HTR-8/SVneo (cell line): ENCODE results near the gene FAM72A.
"Not testable (repeated sequence)": the region's sequence is repeated elsewhere in the genome, so short reads cannot be mapped to it uniquely, and the experiment has no call there.

Experiments
- DNase-seq: peaks from one replicate; pipeline ENCODE4 v3.0.0; 2011; ENCODE audit warnings: low spot score, mixed read lengths; ENCODE audit not compliant: insufficient read length
- FAIRE-seq: peaks from 2 replicates; lab custom pipeline; 2011; peaks lifted over from hg19 to GRCh38; lab: Jason Lieb, UNC

Gene FAM72A

GRCh38 chr1:206174182-206174868 is 28.3 kb downstream of the FAM72A start:
- FAIRE-seq, DNase-seq: not testable (repeated sequence)

DNA sequence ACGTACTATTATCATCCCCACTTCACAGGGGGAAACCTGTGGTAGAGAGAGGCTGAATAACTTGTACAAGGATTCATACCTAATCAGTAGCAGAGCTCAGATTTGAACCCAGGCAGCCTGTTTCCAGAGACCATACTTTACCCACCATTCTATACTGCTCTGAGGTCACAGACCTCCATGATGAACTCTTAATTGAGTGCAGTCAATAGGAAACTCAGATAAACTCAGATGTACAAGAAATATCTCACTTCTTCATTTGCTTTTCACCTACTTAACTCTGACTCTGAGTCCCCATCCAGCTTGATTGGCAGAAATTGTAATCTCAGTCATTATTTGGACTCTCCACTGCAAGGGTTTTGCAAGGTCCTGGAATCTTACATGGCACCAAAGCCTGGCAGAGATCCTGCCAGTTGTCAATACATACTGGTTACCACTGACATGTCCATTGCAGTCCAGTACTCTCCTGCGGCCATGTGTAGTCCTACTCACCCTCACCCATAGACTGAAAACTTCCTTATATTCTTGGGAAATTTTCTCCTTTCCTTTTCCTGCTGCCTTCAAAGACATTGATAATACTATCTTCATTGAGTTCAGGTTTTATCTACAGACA is 29.4 kb downstream of the FAM72A start:
- not testable (repeated sequence) for DNase-seq, FAIRE-seq

DNA sequence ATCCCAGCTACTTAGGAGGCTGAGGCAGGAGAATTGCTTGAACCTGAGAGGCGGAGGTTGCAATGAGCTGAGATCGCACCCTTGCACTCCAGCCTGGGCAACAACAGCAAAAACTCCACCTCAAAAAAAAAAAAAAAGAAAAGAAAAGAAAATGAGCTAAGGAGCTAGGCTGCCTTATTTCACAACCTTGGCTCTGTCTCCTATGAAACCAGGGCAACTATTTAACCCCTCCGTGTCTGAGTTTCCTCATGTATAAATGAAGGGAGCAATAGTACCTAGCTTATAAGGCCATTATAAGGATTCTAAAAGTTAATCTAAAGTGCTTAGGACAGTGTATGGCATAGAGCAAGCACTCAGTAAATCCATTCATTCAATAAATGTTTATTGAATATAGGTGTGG is 32.8 kb downstream of the FAM72A start:
- not testable (repeated sequence) for FAIRE-seq

GRCh38 chr1:206167350-206168029 is 35.1 kb downstream of the FAM72A start:
- DNase-seq, FAIRE-seq: not testable (repeated sequence)

More for the DNA sequence above, 32.8 kb downstream of the FAM72A start:
- not testable (repeated sequence) for DNase-seq

DNA sequence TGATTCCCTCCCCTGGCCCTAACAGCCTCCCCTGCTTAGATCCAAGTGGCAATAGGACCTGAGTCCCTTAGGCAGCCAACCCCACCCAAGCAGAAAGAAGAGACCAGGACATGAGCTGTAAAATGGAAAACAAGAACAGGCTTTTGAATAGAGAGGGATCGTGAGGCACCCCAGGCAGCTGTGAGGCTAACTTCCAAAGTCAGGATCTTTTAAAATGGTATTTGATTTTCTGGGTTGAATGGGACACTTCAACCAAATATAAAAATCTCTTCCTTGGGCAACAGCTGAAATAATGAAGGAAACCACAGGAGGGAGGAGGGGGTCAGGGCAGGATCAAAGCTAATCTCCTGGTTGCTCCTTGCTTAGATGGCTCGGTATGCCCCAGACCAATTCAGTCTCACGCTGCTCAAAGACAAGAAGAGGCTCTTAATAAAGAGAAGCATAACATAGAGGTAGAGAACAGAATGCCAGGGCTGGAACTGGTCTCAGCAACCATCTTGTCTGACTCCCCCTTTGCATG is 56.8 kb downstream of the FAM72A start:
- FAIRE-seq (no peak), DNase-seq (no peak)

- DNase-seq (no peak), FAIRE-seq (no peak)
These were observed 58.0 kb downstream of the FAM72A start for GRCh38 chr1:206144605-206145004.

DNA sequence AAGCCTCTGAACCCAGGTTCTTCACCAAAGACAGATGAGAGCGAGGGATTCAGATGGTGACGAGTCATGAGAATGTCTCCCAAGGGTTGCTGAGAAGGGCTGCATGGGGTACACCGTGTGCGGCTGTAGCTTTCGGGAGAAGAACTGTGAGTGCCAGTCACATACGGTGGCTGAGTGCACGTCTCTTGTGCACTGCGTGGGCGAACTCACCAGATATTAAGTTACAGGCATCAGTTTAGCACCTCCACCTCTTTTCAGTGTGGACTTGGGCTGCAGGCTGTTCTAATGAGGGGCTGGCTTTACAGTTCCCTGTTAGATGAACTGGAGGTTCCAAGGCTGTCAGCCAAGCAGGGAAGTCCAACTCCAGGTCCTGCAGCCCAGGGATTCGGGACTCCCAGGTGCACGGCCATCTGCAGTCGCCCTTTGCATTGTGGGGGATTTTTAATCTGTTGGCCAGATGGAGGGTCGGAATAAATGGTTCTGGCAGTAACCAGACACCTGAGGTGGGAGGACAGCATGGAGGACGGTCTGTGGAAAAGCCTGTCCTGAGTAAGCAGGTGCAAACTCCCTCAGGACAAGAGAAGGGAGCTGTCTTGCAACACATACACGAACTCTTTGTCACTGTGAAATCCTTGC is 59.0 kb downstream of the FAM72A start:
- no peak for FAIRE-seq
- DNase-seq = no peak

DNA sequence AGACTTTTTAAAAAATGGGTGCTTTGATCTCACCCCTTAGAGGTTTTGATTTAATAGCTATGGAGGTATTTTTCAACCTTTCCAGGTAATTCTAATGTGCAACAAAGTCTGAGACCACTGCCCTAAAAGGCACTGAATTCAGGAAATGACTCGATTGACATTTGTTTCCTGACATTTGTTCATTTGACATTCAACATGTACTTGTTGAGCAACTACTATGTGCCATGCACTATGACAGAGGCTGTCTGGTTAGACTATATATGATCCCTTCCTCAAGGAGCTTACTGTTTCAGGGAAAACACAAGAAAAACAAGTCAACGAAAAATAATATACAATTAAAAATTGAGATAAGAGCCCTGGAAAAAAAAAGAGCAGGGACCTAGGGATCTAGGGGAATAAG is 59.9 kb downstream of the FAM72A start:
- DNase-seq (no peak), FAIRE-seq (no peak)

DNA sequence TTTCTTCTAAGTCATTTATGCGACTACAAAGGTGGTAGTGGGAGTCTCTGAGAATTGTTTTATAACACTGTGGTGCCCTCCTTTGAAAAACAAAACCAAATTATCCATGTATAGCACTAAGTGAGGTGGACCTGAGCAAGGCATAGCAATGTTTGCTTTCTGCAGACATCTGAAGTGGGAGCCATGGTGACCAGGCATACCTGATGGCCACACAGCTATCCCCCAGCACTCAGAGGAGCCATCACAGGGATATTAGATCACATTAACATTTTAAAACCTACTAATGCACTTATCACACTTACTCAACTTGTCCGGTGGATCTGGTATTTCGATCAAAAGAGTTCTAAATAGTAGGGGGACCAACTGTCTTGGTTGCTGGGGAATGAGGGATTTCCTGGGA is 60.6 kb downstream of the FAM72A start:
- FAIRE-seq = no peak
- no peak for DNase-seq

DNA sequence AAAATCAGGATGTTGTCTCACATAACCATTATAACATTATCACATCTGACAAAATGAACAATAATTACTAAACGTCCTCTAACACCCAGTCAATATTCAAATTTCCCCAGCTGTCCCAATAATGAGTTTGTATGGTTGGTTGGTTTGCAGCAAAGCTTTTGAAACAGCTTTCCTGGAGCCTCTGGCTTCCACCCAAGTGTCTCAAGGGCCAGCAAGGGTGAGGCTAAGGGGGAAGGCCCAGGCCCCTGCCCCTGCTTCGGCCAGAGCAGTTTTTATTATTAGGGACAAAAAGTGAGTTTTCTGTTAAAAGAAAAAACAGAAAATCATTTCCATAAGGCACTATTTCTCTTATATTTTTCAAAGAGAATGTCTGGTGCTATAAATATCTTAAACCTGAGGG is 66.4 kb downstream of the FAM72A start:
- DNase-seq = no peak
- no peak for FAIRE-seq
